GM12878 (cell line): Measurements from ENCODE around the gene PHACTR3. TPM values are rescaled to one million over a fixed set of nuclear protein-coding genes. Genes with fewer than 3 reads are reported as not detected.

Experiments
- ATAC-seq: fragments of 200-7000 bp; cut with Tn5 transposase; 3 replicates; pipeline ENCODE4 v1.9.1; 2020; ENCODE audit warnings: mild to moderate bottlenecking, moderate library complexity
- BruUV-seq: library from RNA; stranded (reverse); fragments of 400-500 nt; replicated peaks from 2 replicates; lab custom pipeline; 2021; lab: Mats Ljungman, UMichigan
- CTCF ChIA-PET: fragments of 300-600 bp; sonication (Branson Sonifier 250); formaldehyde crosslinking; extraction: SDS; loops from one replicate; lab custom pipeline; 2021; ENCODE audit warnings: inconsistent platforms; lab: Yijun Ruan, JAX
- POLR2A ChIA-PET: fragments of 350-600 bp; formaldehyde crosslinking; extraction: SDS; loops from one replicate; lab custom pipeline; 2021; ENCODE audit warnings: inconsistent platforms; lab: Charles Lee
- RAD21 ChIA-PET: fragments of 300-600 bp; sonication (Branson Sonifier 250); formaldehyde crosslinking; loops from one replicate; lab custom pipeline; 2023; ENCODE audit warnings: antibody characterized with exemption; ENCODE audit not compliant: unreplicated experiment; lab: Charles Lee
- SMC1A ChIA-PET: fragments of 300-600 bp; sonication (Branson Sonifier 250); formaldehyde crosslinking; loops from one replicate; lab custom pipeline; 2023; ENCODE audit not compliant: unreplicated experiment, uncharacterized antibody; lab: Charles Lee
- DNase-seq: peaks from one replicate; pipeline ENCODE4 v3.0.0-alpha.2; 2011; ENCODE audit warnings: low read depth, low spot score
- FAIRE-seq: peaks from 3 replicates; lab custom pipeline; 2011; peaks lifted over from hg19 to GRCh38; lab: Jason Lieb, UNC
- H2AFZ ChIP-seq: 2 replicates; pipeline ENCODE4 v1.6.0; 2011; ENCODE audit warnings: low read depth, low read length, control low read depth; ENCODE audit not compliant: control insufficient read depth
- H3K27ac ChIP-seq: 2 replicates; pipeline ENCODE4 v1.5.1; 2011; ENCODE audit warnings: control low read depth; ENCODE audit not compliant: control insufficient read depth, insufficient read depth
- H3K27me3 ChIP-seq, 2 experiments: replicated peaks in 1 of 2; 2 replicates each; pipeline versions ENCODE4 v1.6.0 to v1.6.1; 2011; ENCODE audit warnings: low read length in 1 of 2; ENCODE audit not compliant: control insufficient read depth in 2 of 2, insufficient read depth in 2 of 2
- H3K36me3 ChIP-seq, 2 experiments: 2 replicates each; pipeline ENCODE4 v1.5.1; 2011; ENCODE audit warnings: low read length in 1 of 2; ENCODE audit not compliant: control insufficient read depth in 2 of 2, insufficient read depth in 2 of 2
- H3K4me1 ChIP-seq: 2 replicates; pipeline ENCODE4 v1.6.1; 2011; ENCODE audit warnings: mild to moderate bottlenecking, low read length, moderate library complexity, mixed read lengths; ENCODE audit not compliant: control insufficient read depth, insufficient read depth
- H3K4me2 ChIP-seq: 2 replicates; pipeline ENCODE4 v1.6.0; 2011; ENCODE audit warnings: control low read depth; ENCODE audit not compliant: control insufficient read depth, insufficient read depth
- H3K4me3 ChIP-seq: fragments of 200-600 bp; sonication (generic); 2 replicates; pipeline ENCODE4 v1.5.1; 2016
- H3K79me2 ChIP-seq: 2 replicates; pipeline ENCODE4 v1.6.0; 2011; ENCODE audit warnings: low read length; ENCODE audit not compliant: control insufficient read depth, insufficient read depth
- H3K9ac ChIP-seq: 2 replicates; pipeline ENCODE4 v1.8.0; 2011; ENCODE audit warnings: low read length, control low read depth, mixed read lengths; ENCODE audit not compliant: control insufficient read depth, insufficient read depth
- H3K9me3 ChIP-seq: replicated peaks from 3 replicates; pipeline ENCODE4 v1.5.1; 2011; ENCODE audit warnings: mild to moderate bottlenecking, low read length; ENCODE audit not compliant: control insufficient read depth, insufficient read depth
- H4K20me1 ChIP-seq: 2 replicates; pipeline ENCODE4 v1.6.0; 2011; ENCODE audit not compliant: control insufficient read depth, insufficient read depth
- BHLHE40 ChIP-seq, 2 experiments: fragments of 450-650 bp in 1 of 2; IDR thresholded peaks; 2 replicates each; pipeline ENCODE4 v1.6.1; 2011 to 2017; ENCODE audit warnings: low read depth in 2 of 2, borderline replicate concordance in 1 of 2, improper control_type of control experiment in 1 of 2, low read length in 1 of 2, mild to moderate bottlenecking in 1 of 2
- CEBPB ChIP-seq, 2 experiments: fragments of 150-350 bp in 1 of 2; IDR thresholded peaks; 2 replicates each; pipeline ENCODE4 v1.6.1; 2012 to 2014; ENCODE audit warnings: low read depth in 2 of 2, low read length in 2 of 2, borderline replicate concordance in 1 of 2, inconsistent platforms in 1 of 2
- EGR1 ChIP-seq, 2 experiments: IDR thresholded peaks; 1 replicate in 1 of 2; 2 replicates in 1 of 2; pipeline ENCODE4 v1.6.1; 2011 to 2012; ENCODE audit warnings: low read depth in 2 of 2, low read length in 2 of 2, borderline replicate concordance in 1 of 2, mild to moderate bottlenecking in 1 of 2, moderate library complexity in 1 of 2
- HCFC1 ChIP-seq: fragments of 150-350 bp; IDR thresholded peaks from 2 replicates; pipeline ENCODE4 v1.6.1; 2014; ENCODE audit warnings: low read length
- MTA3 ChIP-seq: IDR thresholded peaks from 2 replicates; pipeline ENCODE4 v1.6.1; 2012; ENCODE audit warnings: low read length, inconsistent platforms, borderline replicate concordance
- NFXL1 ChIP-seq: fragments of 450-650 bp; IDR thresholded peaks from 2 replicates; pipeline ENCODE4 v1.6.1; 2017; ENCODE audit warnings: antibody characterized with exemption, mild to moderate bottlenecking, borderline replicate concordance
- NFYA ChIP-seq: IDR thresholded peaks from 2 replicates; pipeline ENCODE4 v1.6.1; 2011; ENCODE audit warnings: low read depth, mild to moderate bottlenecking, low read length, improper control_type of control experiment, borderline replicate concordance
- PAX8 ChIP-seq: fragments of 450-650 bp; IDR thresholded peaks from 2 replicates; pipeline ENCODE4 v1.6.1; 2017; ENCODE audit warnings: mild to moderate bottlenecking, moderate library complexity
- RBBP5 ChIP-seq: fragments of 200-600 bp; sonication (generic); conservative IDR thresholded peaks from 2 replicates; pipeline ENCODE4 v1.6.1; 2016
- RELA ChIP-seq: fragments of 450-650 bp; IDR thresholded peaks from 2 replicates; pipeline ENCODE4 v1.8.0; 2014; ENCODE audit warnings: borderline replicate concordance; ENCODE audit not compliant: partially characterized antibody
- SMAD5 ChIP-seq: IDR thresholded peaks from 2 replicates; pipeline ENCODE4 v1.6.1; 2016; ENCODE audit warnings: antibody characterized with exemption, low read depth
- SP1 ChIP-seq: IDR thresholded peaks from one replicate; pipeline ENCODE4 v1.6.1; 2011; ENCODE audit warnings: low read depth, low read length
- SUPT20H ChIP-seq: IDR thresholded peaks from 2 replicates; pipeline ENCODE4 v1.6.1; 2011; ENCODE audit warnings: low read depth, mild to moderate bottlenecking, low read length, moderate library complexity, borderline replicate concordance; ENCODE audit not compliant: control insufficient read depth
- TAF1 ChIP-seq: IDR thresholded peaks from 2 replicates; pipeline ENCODE4 v1.6.1; 2011; ENCODE audit warnings: mild to moderate bottlenecking, low read depth, low read length, borderline replicate concordance
- WGBS: methylation state at CpG from one replicate; pipeline ENCODE4 v1.1.6; 2016; ENCODE audit warnings: low lambda C conversion rate; ENCODE audit not compliant: insufficient replicate concordance, insufficient coverage; ENCODE audit errors: missing lambda C conversion rate; 5-methylcytosine and 5-hydroxymethylcytosine counted together
- in situ Hi-C: fragments of 300-500 bp; cut with MboI; formaldehyde crosslinking; loops from 9 replicates; pipeline ENCODE4 v1.14.3; 2018; ENCODE audit warnings: mixed read lengths
- intact Hi-C: fragments of 100-400 bp; cut with micrococcal nuclease; formaldehyde crosslinking; loops from one replicate; pipeline ENCODE4 v1.14.2; 2022; ENCODE audit not compliant: unreplicated experiment
- polyA plus RNA-seq, 11 experiments: library from polyadenylated mRNA; depleted of rRNA in 4 of 11; unstranded in 6 of 11; stranded (reverse) in 5 of 11; fragments of >200 nt; fragmentation: Nextera tagmentation in 4 of 11; fragmentation: Illumina TruSeq in 1 of 11; extraction: Ambion mirVana in 4 of 11; extraction: Trizol in 1 of 11; gene quantifications; 1 replicate in 1 of 11; 2 replicates in 10 of 11; pipeline versions ENCODE4 v1.2.1 to v1.2.3, GENCODE V29; 2011 to 2016; ENCODE audit warnings: inconsistent platforms in 2 of 11, missing spikeins in 2 of 11, low read depth in 1 of 11
- total RNA-seq, 4 experiments: library from RNA; depleted of rRNA in 3 of 4; stranded (reverse); fragments of >200 nt in 3 of 4; fragmentation: Illumina TruSeq in 1 of 4; extraction: Trizol in 1 of 4; gene quantifications; 2 replicates each; pipeline versions ENCODE4 v1.2.1 to v1.2.3, GENCODE V29; 2013 to 2021
- TF ChIP-seq, protein P1 (sequence below): IDR thresholded peaks from 2 replicates; pipeline ENCODE4 v1.6.1; 2012; ENCODE audit warnings: low read depth, low read length, improper control_type of control experiment
- TF ChIP-seq, protein P2 (sequence below): fragments of 450-650 bp; formaldehyde crosslinking; IDR thresholded peaks from 2 replicates; pipeline ENCODE4 v1.5.0; 2022; ENCODE audit warnings: mild to moderate bottlenecking, missing genetic modification characterization

The PHACTR3 gene
- total and polyA plus RNA-seq, 10 of the 15 experiments (the other 5 are each of a cell fraction or from before 2014, with no cell fraction given): 0.17 to 2.7 (median 0.27) TPM; not detected in 1

DNA sequence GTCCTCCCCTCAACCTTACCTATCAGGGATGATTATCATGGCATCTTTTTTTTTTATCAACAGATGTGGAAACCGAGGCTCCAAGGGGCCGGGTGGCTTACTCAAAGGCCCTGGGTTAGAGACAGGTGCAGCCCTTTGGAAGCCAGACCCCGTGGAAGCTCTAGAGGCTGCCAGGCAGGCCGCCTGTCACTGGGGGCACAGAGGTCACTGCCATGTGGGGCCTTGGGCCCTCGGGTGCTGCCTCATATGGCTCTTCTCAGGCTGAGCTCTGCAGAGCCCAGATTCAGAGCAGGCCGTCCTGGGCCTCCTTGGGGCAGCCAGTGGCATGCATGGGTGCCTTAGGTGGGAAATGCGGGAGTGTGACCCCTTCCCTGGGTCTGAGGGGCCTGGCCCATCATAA, 136.3 kb downstream of the PHACTR3 start:
- no TSS peak for BruUV-seq
- 1% methylated on average over 7 of the region's 7 CpGs for WGBS
- Histone ChIP-seq H3K4me3 (no peak overlapping the region), H3K27ac (no peak overlapping the region), H3K9ac (no peak overlapping the region), H3K79me2 (no peaks in the 10 kb centered on the region), H3K4me2 (no peak overlapping the region), H3K4me1 (no peaks in the 10 kb centered on the region)
- in situ Hi-C loops: no loop called here
- POLR2A ChIA-PET: interaction anchor here (0.8 kb wide), 1 partner anchor 28 kb away, joined by 3 read pairs; no protein-coding TSS in a partner anchor
- no peak for DNase-seq
- no peak for TF ChIP-seq MTA3
- TF ChIP-seq SMAD5: no peak
- TF ChIP-seq HCFC1: no peak
- no peak for TF ChIP-seq PAX8
- no peak for TF ChIP-seq TAF1
- TF ChIP-seq NFXL1: no peak
- no peak for TF ChIP-seq SP1
- no peak for TF ChIP-seq RBBP5
- no peak for TF ChIP-seq CEBPB (IDR thresholded peaks at IDR 0.05; ENCODE audit: borderline replicate concordance in 1 of 2, low read depth in 2 of 2, low read length in 2 of 2)
- TF ChIP-seq BHLHE40 (IDR thresholded peaks at IDR 0.05; ENCODE audit: borderline replicate concordance in 1 of 2, low read depth in 2 of 2, low read length in 1 of 2): no peak
- no peak for TF ChIP-seq SUPT20H
- TF ChIP-seq, protein P1, sequence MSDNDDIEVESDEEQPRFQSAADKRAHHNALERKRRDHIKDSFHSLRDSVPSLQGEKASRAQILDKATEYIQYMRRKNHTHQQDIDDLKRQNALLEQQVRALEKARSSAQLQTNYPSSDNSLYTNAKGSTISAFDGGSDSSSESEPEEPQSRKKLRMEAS: no peak
- TF ChIP-seq RELA: no peak
- no peak for TF ChIP-seq EGR1 (IDR thresholded peaks at IDR 0.05; ENCODE audit: borderline replicate concordance in 1 of 2, low read depth in 2 of 2, low read length in 2 of 2)
- TF ChIP-seq NFYA: no peak
- TF ChIP-seq, protein P2, sequence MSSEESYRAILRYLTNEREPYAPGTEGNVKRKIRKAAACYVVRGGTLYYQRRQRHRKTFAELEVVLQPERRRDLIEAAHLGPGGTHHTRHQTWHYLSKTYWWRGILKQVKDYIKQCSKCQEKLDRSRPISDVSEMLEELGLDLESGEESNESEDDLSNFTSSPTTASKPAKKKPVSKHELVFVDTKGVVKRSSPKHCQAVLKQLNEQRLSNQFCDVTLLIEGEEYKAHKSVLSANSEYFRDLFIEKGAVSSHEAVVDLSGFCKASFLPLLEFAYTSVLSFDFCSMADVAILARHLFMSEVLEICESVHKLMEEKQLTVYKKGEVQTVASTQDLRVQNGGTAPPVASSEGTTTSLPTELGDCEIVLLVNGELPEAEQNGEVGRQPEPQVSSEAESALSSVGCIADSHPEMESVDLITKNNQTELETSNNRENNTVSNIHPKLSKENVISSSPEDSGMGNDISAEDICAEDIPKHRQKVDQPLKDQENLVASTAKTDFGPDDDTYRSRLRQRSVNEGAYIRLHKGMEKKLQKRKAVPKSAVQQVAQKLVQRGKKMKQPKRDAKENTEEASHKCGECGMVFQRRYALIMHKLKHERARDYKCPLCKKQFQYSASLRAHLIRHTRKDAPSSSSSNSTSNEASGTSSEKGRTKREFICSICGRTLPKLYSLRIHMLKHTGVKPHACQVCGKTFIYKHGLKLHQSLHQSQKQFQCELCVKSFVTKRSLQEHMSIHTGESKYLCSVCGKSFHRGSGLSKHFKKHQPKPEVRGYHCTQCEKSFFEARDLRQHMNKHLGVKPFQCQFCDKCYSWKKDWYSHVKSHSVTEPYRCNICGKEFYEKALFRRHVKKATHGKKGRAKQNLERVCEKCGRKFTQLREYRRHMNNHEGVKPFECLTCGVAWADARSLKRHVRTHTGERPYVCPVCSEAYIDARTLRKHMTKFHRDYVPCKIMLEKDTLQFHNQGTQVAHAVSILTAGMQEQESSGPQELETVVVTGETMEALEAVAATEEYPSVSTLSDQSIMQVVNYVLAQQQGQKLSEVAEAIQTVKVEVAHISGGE (CRISPR knock-in tag): no peak
- TF ChIP-seq, all 136 proteins: peak for 0
- no peaks in the 10 kb centered on the region for H3K36me3 ChIP-seq
- RAD21 ChIA-PET: no interaction called here
- no peak overlapping the region for H2AFZ ChIP-seq
- SMC1A ChIA-PET: no interaction called here
- ATAC-seq (no peak), FAIRE-seq (no peak)
- no peaks in the 10 kb centered on the region; the same call in 2 of the 3 replicates for H3K9me3 ChIP-seq
- no peaks in the 10 kb centered on the region; a peak in 1 of 4 replicates for H3K27me3 ChIP-seq
- intact Hi-C loops: no loop called here
- CTCF ChIA-PET: no interaction called here
- no peaks in the 10 kb centered on the region for H4K20me1 ChIP-seq
